ENCODE results near the gene DENND1A.

The DENND1A gene

DNA sequence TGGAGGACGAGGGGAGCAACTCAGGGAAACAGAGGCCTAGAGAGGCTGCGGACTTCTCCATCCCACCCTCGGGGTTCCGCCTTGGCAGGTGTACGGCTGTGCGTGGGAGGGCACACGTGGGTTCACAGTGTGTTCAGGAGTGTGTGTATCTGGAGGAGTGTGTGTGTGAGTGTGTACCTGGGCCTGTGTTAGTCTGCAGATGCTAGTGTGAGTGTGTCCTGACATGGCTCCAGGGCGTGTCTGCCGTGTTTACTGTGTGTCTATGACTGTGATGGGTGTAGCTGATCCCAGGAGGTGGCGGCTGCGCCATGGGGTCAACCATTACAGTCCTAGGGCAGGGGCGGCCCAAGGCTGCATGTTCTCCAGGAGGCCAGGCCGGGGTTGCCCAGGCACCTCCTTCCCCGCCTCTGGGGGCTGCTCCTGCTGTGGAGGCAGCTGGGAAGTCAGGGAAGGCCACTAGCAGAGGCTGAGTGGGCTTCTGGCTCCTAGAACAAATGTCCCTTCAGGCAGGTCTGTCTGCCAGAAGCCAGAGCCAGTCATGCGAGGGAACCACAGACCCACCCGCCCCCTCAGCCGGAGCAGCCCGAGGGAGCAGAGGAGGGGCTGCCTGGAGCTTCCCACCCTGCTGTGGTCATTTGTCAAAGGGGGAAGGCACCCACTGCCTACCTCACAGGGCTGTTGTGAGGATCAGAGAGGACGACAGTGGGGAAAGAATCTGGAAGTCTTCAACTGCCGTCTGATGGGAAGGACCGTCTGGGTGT lies 552.5 kb downstream of the DENND1A start:
- DNase-seq = no peak

DNA sequence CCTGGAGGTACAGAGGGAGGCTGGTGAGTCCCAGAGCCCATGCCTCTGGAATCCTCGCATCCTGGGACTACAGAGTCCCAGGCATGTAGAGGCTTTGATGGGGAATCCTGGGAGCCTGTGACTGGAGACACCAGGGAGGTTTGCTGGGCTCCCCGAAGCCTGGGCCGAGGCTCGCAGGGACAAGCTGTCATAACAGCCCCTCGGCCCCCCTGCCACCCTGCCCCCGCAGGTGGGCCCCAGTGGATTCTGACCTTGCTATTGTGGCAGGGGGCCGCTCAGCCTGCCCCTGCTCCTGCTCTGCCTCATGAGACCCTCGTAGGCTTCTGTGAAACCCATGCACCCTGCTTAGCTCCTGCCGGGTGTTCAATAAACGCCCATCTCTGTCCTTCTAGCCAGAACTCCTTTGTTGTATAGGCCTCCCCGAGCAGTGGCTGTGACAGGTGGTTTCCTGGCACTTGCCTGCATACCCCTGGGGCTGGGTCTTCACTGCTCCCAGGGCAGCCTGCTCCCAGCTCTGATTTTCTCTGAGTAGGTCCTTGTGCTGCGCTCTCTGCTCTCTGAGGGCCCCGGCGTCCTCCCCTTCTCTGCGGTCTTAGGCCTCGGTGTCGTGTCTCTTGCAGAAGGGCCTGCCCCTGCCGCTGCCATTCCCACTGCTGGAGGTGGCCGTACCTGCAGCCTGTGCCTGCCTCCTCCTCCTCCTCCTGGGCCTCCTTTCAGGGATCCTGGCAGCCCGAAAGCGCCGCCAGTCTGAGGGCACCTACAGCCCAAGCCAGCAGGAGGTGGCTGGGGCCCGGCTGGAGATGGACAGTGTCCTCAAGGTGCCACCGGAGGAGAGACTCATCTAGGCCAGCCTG lies 553.5 kb downstream of the DENND1A start:
- no peak for DNase-seq

DNA sequence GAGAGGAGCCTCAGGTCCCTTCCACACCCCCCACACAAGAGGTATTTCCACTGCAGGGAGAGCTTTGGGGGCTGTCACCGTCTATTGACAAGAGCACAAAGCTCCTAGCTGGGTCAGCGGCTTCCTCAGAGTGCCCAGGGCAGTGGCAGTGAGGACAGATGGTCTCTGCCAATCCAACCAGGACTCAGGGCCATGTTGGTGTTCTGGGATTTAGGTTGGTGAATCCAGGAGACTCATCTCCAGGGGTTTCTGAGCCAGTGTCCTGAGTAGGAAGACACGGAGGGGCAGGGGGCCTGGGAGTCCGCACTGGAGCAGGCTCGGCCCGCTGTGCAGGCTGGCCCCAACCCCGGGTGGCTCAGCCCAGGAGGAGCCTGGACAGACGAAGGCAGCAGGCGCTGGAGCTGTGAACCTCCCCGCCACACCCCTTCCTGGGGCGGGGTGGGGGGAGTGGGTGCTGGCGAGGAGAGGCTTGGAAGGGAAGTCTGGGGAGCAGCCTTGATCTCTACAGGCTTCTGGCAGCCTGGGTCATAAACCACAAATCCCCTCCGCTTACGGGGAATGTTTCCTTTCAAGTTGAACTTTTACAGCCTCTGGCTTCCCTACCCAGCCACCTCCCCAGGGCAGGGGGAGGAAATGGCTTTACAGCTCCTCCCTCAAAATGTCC lies 554.3 kb downstream of the DENND1A start:
- DNase-seq = no peak

DNA sequence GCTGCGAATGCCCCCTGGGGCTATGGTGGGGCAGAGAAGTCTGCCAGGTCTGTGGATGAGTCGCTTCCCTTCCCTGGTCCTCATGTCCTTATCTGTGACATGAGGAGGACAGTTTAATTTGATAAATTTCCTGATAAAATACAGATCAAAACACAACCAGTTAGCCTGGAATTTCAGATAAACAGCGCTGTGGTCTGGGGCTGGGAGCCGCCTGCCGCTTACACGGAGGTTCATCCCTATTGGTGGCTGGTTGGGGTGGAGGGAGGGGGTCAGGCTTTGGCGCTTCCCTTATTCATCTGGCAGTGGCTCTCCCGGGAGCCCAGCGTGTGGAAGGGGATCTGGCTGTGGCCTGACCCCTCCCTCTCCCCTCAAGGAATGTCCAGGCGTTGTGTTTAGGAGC lies 556.0 kb downstream of the DENND1A start:
- DNase-seq = no peak

DNA sequence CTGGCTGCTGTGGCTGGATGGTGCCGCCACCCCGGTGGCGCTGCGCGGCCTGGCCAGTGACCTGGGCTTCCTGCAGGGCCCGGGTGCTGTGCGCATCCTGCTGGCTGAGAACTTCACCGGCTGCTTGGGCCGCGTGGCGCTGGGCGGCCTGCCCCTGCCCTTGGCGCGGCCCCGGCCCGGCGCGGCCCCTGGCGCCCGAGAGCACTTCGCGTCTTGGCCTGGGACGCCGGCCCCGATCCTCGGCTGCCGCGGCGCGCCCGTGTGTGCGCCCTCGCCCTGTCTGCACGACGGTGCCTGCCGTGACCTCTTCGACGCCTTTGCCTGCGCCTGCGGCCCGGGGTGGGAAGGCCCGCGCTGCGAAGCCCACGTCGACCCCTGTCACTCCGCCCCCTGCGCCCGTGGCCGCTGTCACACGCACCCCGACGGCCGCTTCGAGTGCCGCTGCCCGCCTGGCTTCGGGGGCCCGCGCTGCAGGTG lies 556.4 kb downstream of the DENND1A start:
- DNase-seq = no peak

GRCh38 chr9:123372766-123373446 lies 557.0 kb downstream of the DENND1A start:
- DNase-seq = no peak

DNA sequence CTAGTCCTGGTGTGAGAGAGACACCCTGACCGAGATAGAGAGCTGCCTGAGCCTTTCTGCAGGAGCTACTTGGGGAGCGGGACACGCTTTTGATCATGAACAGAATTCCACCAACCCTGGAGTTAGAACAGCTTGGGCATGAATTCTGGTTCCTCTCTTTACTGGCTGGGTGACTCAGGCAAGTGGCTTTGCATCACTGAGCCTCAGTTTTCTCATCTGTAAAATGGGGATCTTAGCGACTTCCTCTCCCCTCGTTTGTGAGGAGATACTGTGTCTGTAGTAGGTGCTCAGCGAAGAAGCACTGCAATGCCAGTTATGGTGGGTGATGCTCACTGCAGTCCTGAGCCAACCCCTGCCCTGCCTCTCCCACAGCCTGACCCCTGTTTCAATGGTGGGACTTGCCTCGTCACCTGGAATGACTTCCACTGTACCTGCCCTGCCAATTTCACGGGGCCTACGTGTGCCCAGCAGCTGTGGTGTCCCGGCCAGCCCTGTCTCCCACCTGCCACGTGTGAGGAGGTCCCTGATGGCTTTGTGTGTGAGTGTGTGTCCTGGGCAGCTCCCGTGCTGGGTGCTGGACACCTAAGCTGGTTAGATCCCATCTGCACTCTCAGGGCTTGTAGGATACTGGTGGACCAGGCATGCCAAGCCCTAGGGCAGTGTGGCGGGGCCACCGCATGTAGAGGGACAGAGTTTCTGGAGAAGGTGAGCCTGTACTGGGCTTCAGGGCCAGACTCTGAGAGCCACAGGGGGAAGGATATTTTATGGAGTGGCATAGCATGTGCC lies 557.9 kb downstream of the DENND1A start:
- DNase-seq = no peak

DNA sequence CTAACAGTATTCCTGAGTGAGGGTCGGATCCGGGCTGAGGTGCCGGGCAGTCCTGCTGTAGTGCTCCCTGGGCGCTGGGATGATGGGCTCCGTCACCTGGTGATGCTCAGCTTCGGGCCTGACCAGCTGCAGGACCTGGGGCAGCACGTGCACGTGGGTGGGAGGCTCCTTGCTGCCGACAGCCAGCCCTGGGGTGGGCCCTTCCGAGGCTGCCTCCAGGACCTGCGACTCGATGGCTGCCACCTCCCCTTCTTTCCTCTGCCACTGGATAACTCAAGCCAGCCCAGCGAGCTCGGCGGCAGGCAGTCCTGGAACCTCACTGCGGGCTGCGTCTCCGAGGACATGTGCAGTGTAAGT lies 558.7 kb downstream of the DENND1A start:
- DNase-seq = no peak

DNA sequence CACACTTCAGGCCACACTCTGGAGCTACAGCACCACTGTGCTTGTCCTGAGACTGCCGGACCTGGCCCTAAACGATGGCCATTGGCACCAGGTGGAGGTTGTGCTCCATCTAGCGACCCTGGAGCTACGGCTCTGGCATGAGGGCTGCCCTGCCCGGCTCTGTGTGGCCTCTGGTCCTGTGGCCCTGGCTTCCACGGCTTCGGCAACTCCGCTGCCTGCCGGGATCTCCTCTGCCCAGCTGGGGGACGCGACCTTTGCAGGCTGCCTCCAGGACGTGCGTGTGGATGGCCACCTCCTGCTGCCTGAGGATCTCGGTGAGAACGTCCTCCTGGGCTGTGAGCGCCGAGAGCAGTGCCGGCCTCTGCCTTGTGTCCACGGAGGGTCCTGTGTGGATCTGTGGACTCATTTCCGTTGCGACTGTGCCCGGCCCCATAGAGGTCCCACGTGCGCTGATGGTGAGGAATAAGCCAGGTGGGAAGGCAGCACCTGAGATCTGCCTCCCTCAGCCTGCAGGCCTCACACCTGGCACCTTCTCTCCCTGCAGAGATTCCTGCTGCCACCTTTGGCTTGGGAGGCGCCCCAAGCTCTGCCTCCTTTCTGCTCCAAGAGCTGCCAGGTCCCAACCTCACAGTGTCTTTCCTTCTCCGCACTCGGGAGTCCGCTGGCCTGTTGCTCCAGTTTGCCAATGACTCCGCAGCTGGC lies 559.2 kb downstream of the DENND1A start:
- no peak for DNase-seq

- no peak for DNase-seq
These were observed 559.8 kb downstream of the DENND1A start for GRCh38 chr9:123370108-123370507.

DNA sequence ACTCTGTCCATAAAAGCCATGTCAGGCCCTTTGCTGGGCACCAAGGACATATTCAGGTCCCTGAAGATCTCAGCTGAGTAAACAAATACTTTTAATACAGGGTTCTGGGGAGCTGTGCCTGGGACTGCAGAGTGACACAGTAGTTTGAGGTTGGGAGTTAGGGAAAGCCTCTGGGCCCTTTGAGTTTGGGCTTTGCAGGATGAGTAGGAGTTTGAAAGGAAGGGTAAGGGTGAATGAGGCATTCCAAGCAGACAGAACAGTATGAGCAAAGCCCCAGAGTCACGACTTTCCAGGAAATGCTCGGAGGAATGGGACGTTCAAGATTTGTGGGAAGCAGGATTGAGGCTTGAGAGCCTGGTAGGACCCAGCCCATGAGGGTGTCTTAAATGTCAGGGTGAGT lies 560.6 kb downstream of the DENND1A start:
- no peak for DNase-seq

DNA sequence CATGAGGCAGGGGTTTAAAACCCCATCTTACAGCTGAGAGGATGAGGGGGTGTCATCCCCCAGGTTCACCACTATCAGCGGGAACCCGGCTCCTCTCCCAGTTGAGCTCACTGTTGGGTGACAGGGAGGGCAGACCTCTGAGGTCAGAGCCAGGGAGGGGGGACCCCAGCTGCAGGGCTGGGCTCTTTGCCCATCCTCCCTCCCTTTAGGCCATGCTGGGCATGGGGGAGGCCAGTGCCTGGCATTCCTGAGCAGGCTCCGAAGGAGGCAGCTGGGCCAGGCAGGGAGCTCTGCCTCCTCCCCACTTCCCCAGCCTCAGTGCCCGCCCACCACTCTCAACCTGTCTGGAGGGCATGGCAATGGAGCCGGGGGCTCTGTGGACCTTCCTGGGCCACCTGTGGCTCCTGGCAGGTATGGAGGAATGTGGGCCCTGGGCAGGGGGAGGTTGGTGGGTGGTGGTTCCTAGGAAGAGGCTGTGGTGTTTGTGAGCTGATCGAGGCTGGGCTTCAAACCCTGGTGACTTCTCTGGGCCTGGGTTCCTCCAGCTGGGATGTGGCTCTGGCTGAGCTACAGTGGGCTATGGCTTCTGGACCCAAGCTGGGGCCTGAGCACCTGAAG lies 561.3 kb downstream of the DENND1A start:
- DNase-seq = no peak

- no peak for DNase-seq
These were observed 561.9 kb downstream of the DENND1A start for GRCh38 chr9:123368023-123368422.

GRCh38 chr9:123365881-123366528 lies 563.9 kb downstream of the DENND1A start:
- DNase-seq = no peak

GRCh38 chr9:123365287-123365880 lies 564.5 kb downstream of the DENND1A start:
- DNase-seq = no peak

DNA sequence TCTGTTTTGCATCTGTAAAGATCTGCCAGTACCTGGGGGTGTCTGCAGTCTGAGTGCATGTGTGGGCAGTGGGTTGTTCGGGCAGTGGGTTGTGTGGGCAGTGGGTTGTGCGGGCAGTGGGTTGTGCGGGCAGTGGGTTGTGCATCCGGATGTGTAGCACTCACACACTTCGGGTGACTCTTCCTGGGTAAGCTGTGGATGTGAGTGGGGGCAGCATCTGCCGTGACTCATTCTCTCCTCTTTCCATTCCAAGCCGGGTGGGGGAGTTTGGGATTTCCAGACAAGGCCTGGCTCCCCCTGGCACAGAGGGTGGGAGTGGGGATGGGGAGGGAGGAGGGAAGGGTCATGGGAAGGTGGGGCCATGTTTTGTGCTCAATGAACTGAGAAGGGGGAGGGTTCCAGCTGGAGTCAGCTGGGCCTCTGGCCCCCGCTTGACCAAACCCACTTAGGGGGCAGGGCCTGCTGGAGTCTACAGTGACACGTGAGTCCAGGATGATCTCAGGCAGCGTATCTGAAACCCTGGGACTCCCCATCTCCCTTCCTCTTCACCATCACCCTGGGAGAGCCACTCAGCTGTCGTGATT lies 565.6 kb downstream of the DENND1A start:
- DNase-seq = no peak

GRCh38 chr9:123362856-123363255 lies 567.1 kb downstream of the DENND1A start:
- no peak for DNase-seq

GRCh38 chr9:123361731-123362510 lies 568.0 kb downstream of the DENND1A start:
- no peak for DNase-seq

Measured in DMS79 (cell line).